ENCODE measurements around the gene FCRL2.

- TF ChIP-seq, protein P1, sequence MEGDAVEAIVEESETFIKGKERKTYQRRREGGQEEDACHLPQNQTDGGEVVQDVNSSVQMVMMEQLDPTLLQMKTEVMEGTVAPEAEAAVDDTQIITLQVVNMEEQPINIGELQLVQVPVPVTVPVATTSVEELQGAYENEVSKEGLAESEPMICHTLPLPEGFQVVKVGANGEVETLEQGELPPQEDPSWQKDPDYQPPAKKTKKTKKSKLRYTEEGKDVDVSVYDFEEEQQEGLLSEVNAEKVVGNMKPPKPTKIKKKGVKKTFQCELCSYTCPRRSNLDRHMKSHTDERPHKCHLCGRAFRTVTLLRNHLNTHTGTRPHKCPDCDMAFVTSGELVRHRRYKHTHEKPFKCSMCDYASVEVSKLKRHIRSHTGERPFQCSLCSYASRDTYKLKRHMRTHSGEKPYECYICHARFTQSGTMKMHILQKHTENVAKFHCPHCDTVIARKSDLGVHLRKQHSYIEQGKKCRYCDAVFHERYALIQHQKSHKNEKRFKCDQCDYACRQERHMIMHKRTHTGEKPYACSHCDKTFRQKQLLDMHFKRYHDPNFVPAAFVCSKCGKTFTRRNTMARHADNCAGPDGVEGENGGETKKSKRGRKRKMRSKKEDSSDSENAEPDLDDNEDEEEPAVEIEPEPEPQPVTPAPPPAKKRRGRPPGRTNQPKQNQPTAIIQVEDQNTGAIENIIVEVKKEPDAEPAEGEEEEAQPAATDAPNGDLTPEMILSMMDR (IDR thresholded peaks at IDR 0.05): no peak
- no peak for TF ChIP-seq POLR2A (IDR thresholded peaks at IDR 0.05)
Measured at GRCh38 chr1:157748262-157748817, 28.6 kb downstream of the FCRL2 start.
